GM23338 (cell line): Measurements from ENCODE around the gene ZCCHC24. TPM values are rescaled to one million over a fixed set of nuclear protein-coding genes. Genes with fewer than 3 reads are reported as not detected.

Experiments used
- ATAC-seq: fragments of 200-7000 bp; cut with Tn5 transposase; 3 replicates; pipeline ENCODE4 v1.9.1; 2020
- DNase-seq: peaks from one replicate; pipeline ENCODE4 v3.0.0-alpha.2; 2015; ENCODE audit warnings: low spot score
- H2AFZ ChIP-seq: fragments of 200-600 bp; sonication (generic); 2 replicates; pipeline ENCODE4 v1.8.0; 2016; ENCODE audit warnings: antibody characterized with exemption, mild to moderate bottlenecking, moderate library complexity
- H3F3A ChIP-seq: fragments of 200-600 bp; sonication (generic); replicated peaks from 2 replicates; pipeline ENCODE4 v1.8.0; 2017; ENCODE audit warnings: antibody characterized with exemption, mixed run types, low read depth
- H3K27ac ChIP-seq: fragments of 200-600 bp; sonication (generic); 2 replicates; pipeline ENCODE4 v1.6.1; 2016; ENCODE audit warnings: low read depth
- H3K27me3 ChIP-seq: fragments of 200-600 bp; sonication (generic); 2 replicates; pipeline ENCODE4 v1.8.0; 2016; ENCODE audit warnings: mild to moderate bottlenecking, mixed run types, moderate library complexity; ENCODE audit not compliant: insufficient read depth
- H3K36me3 ChIP-seq: fragments of 200-600 bp; sonication (generic); 2 replicates; pipeline ENCODE4 v1.8.0; 2016; ENCODE audit warnings: mild to moderate bottlenecking; ENCODE audit not compliant: insufficient read depth
- H3K4me1 ChIP-seq: fragments of 200-600 bp; sonication (generic); 2 replicates; pipeline ENCODE4 v1.8.0; 2016; ENCODE audit warnings: mild to moderate bottlenecking, moderate library complexity; ENCODE audit not compliant: insufficient read depth
- H3K4me2 ChIP-seq: fragments of 200-600 bp; sonication (generic); 2 replicates; pipeline ENCODE4 v1.7.1; 2017; ENCODE audit warnings: mixed run types
- H3K4me3 ChIP-seq: fragments of 200-600 bp; sonication (generic); 2 replicates; pipeline ENCODE4 v1.6.1; 2016; ENCODE audit warnings: mixed run types
- H3K79me2 ChIP-seq: fragments of 200-600 bp; sonication (generic); replicated peaks from 2 replicates; pipeline ENCODE4 v1.8.0; 2017; ENCODE audit warnings: mild to moderate bottlenecking; ENCODE audit not compliant: insufficient read depth
- H3K9me2 ChIP-seq: fragments of 200-600 bp; sonication (generic); 2 replicates; pipeline ENCODE4 v1.8.0; 2017; ENCODE audit not compliant: insufficient read depth
- H4K20me1 ChIP-seq: fragments of 200-600 bp; sonication (generic); replicated peaks from 2 replicates; pipeline ENCODE4 v1.8.0; 2017; ENCODE audit warnings: mild to moderate bottlenecking; ENCODE audit not compliant: insufficient read depth
- H3K27ac Mint-ChIP-seq: 2 replicates; pipeline ENCODE4 v1.8.0; 2020; ENCODE audit warnings: inconsistent platforms, mild to moderate bottlenecking, moderate library complexity, mixed read lengths
- H3K27me3 Mint-ChIP-seq: 3 replicates; pipeline ENCODE4 v1.8.0; 2022; ENCODE audit warnings: low read depth, mild to moderate bottlenecking, moderate library complexity, mixed read lengths, inconsistent platforms; ENCODE audit not compliant: insufficient read depth, poor library complexity
- H3K36me3 Mint-ChIP-seq: 3 replicates; pipeline ENCODE4 v1.8.0; 2021; ENCODE audit warnings: low read depth, mild to moderate bottlenecking, inconsistent platforms, moderate library complexity, mixed read lengths
- H3K4me1 Mint-ChIP-seq: 3 replicates; pipeline ENCODE4 v1.8.0; 2020; ENCODE audit warnings: mild to moderate bottlenecking, inconsistent platforms, mixed read lengths
- H3K4me3 Mint-ChIP-seq: 3 replicates; pipeline ENCODE4 v1.8.0; 2021; ENCODE audit warnings: moderate library complexity, mild to moderate bottlenecking, inconsistent platforms, mixed read lengths
- H3K9me3 Mint-ChIP-seq: 3 replicates; pipeline ENCODE4 v1.8.0; 2020; ENCODE audit warnings: moderate library complexity, mild to moderate bottlenecking, inconsistent platforms, mixed read lengths
- CREB1 ChIP-seq: fragments of 250-450 bp; sonication (Bioruptor Pico); IDR thresholded peaks from 2 replicates; pipeline ENCODE4 v1.5.0; 2020; ENCODE audit warnings: low read depth, mild to moderate bottlenecking, moderate library complexity
- CTCF ChIP-seq, 2 experiments: fragments of 200-600 bp in 1 of 2; sonication (generic) in 1 of 2; conservative IDR thresholded peaks; 2 replicates each; pipeline versions ENCODE4 v1.5.1 to v1.6.1; 2016 to 2017; ENCODE audit warnings: antibody characterized with exemption in 2 of 2, low read depth in 2 of 2, mild to moderate bottlenecking in 2 of 2, moderate library complexity in 1 of 2
- EZH2phosphoT487 ChIP-seq: fragments of 200-600 bp; sonication (generic); IDR thresholded peaks from one replicate; pipeline ENCODE4 v1.8.1; 2018; ENCODE audit warnings: antibody characterized with exemption; ENCODE audit not compliant: unreplicated experiment
- JUNB ChIP-seq: IDR thresholded peaks from one replicate; pipeline ENCODE4 v1.6.1; 2016; ENCODE audit warnings: antibody characterized with exemption; ENCODE audit not compliant: unreplicated experiment
- NANOG ChIP-seq: IDR thresholded peaks from 2 replicates; pipeline ENCODE4 v1.6.1; 2016; ENCODE audit warnings: antibody characterized with exemption, borderline replicate concordance
- POLR2AphosphoS5 ChIP-seq: IDR thresholded peaks from 2 replicates; pipeline ENCODE4 v1.6.1; 2016; ENCODE audit warnings: antibody characterized with exemption, low read depth
- REST ChIP-seq: IDR thresholded peaks from one replicate; pipeline ENCODE4 v1.6.1; 2018; ENCODE audit warnings: antibody characterized with exemption; ENCODE audit not compliant: unreplicated experiment
- STAT1 ChIP-seq: IDR thresholded peaks from one replicate; pipeline ENCODE4 v1.6.1; 2016; ENCODE audit warnings: antibody characterized with exemption; ENCODE audit not compliant: unreplicated experiment
- ZNF114 ChIP-seq: fragments of 250-450 bp; sonication (Bioruptor Pico); IDR thresholded peaks from 2 replicates; pipeline ENCODE4 v1.5.0; 2020; ENCODE audit warnings: mild to moderate bottlenecking, moderate library complexity
- ZNF331 ChIP-seq: fragments of 250-450 bp; sonication (Bioruptor Pico); IDR thresholded peaks from 2 replicates; pipeline ENCODE4 v1.5.0; 2020; ENCODE audit warnings: low read depth, mild to moderate bottlenecking, moderate library complexity
- ZNF462 ChIP-seq: fragments of 250-450 bp; sonication (Bioruptor Pico); IDR thresholded peaks from 2 replicates; pipeline ENCODE4 v1.5.0; 2020; ENCODE audit warnings: mild to moderate bottlenecking, moderate library complexity
- polyA plus RNA-seq: library from polyadenylated mRNA; unstranded; fragments of >200 nt; fragmentation: Nextera tagmentation; extraction: Ambion mirVana; gene quantifications from 2 replicates; pipeline ENCODE4 v1.2.1, GENCODE V29; 2016
- total RNA-seq: library from RNA; depleted of rRNA; stranded (reverse); fragments of >200 nt; shearing (Covaris generic); gene quantifications from 2 replicates; pipeline ENCODE4 v1.2.3, GENCODE V29; 2014
- TF ChIP-seq, protein P1 (sequence below): IDR thresholded peaks from 2 replicates; pipeline ENCODE4 v1.6.1; 2016; ENCODE audit warnings: antibody characterized with exemption

Gene ZCCHC24
- total and polyA plus RNA-seq, 2 experiments from 2014 or later: 2.0 to 10.1 TPM

GRCh38 chr10:79346012-79346340, 99.4 kb downstream of the ZCCHC24 start:
- H3K79me2 ChIP-seq: peaks cover 11% of the 10 kb centered on the region
- no peak overlapping the region for H3K27ac Mint-ChIP-seq
- H3K27ac ChIP-seq: no peak overlapping the region
- peaks cover 11% of the 10 kb centered on the region; the same call in 2 of the 3 replicates for H3K4me1 Mint-ChIP-seq
- DNase-seq: no peak
- H3K4me2 ChIP-seq: no peak overlapping the region
- no peaks in the 10 kb centered on the region for H3K9me3 Mint-ChIP-seq
- peaks cover 7% of the 10 kb centered on the region for H3F3A ChIP-seq
- no peak for ATAC-seq
- H3K4me3 Mint-ChIP-seq: no peak overlapping the region
- peaks cover 8% of the 10 kb centered on the region; the same call in 1 of the 2 replicates for H4K20me1 ChIP-seq
- H3K27me3 Mint-ChIP-seq: peaks cover 3% of the 10 kb centered on the region
- peaks cover 7% of the 10 kb centered on the region for H3K4me1 ChIP-seq
- TF ChIP-seq EZH2phosphoT487 (no peak), JUNB (no peak), ZNF114 (no peak), REST (no peak), NANOG (no peak), ZNF331 (CRISPR knock-in tag) (no peak), CREB1 (CRISPR knock-in tag) (no peak), ZNF462 (CRISPR knock-in tag) (no peak), POLR2AphosphoS5 (no peak), STAT1 (no peak), CTCF (conservative IDR thresholded peaks at IDR 0.05; ENCODE audit: low read depth in 2 of 2) (no peak)
- TF ChIP-seq, protein P1, sequence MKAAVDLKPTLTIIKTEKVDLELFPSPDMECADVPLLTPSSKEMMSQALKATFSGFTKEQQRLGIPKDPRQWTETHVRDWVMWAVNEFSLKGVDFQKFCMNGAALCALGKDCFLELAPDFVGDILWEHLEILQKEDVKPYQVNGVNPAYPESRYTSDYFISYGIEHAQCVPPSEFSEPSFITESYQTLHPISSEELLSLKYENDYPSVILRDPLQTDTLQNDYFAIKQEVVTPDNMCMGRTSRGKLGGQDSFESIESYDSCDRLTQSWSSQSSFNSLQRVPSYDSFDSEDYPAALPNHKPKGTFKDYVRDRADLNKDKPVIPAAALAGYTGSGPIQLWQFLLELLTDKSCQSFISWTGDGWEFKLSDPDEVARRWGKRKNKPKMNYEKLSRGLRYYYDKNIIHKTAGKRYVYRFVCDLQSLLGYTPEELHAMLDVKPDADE: no peak
- peaks cover 22% of the 10 kb centered on the region for H3K36me3 Mint-ChIP-seq
- H3K9me2 ChIP-seq: no peaks in the 10 kb centered on the region
- no peak overlapping the region for H2AFZ ChIP-seq
- no peaks in the 10 kb centered on the region for H3K27me3 ChIP-seq
- H3K4me3 ChIP-seq: no peak overlapping the region
- no peaks in the 10 kb centered on the region for H3K36me3 ChIP-seq
